Measurements from ENCODE around the gene CDH22.

CDH22 gene

GRCh38 chr20:46342451-46343347, 34.4 kb upstream of the CDH22 start:
- DNase-seq = no peak

DNA sequence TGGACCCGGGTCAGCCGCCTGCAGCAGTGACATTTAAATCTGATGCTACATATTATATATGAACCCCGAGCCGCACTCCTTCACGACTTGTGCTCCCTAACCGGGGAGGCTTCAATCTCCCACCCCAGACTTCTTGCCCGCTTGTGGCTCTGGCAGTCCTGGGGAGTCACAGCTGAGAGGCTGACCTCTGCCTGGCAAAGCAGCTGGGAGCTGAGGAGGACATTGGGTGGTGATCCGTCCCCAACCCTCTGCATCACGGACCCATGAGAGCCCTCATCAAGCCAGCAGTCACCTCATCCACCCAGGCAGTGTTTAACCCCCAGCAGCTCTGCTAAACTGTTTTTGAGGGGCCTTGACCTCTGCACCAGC, 33.7 kb upstream of the CDH22 start:
- no peak for DNase-seq

- no peak for DNase-seq
Measured at GRCh38 chr20:46341074-46342009, 33.0 kb upstream of the CDH22 start.

- DNase-seq = no peak
Measured at GRCh38 chr20:46339037-46339436, 30.7 kb upstream of the CDH22 start.

DNA sequence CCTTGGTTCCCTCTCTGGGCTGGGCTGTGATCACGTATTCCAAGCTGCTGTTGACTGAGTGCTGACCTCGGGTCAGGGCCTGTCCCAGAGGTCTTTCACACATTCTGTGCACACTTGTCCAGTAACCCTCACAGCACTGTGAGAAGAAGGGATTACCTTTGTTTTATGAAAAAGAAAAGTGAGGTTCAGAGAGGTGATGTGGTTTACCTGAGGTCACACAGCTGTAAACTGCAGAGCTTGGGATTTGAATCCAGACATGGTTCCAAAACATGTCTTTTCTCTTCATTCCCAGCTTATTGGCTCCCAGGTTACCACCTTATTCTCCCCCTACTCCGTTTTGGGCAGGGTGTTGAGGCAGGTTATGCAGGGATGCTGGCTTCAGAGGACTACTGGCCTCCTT, 28.4 kb upstream of the CDH22 start:
- DNase-seq = no peak

GRCh38 chr20:46334303-46334904, 26.1 kb upstream of the CDH22 start:
- DNase-seq = no peak

- no peak for DNase-seq
Measured at GRCh38 chr20:46333161-46333991, 25.1 kb upstream of the CDH22 start.

DNA sequence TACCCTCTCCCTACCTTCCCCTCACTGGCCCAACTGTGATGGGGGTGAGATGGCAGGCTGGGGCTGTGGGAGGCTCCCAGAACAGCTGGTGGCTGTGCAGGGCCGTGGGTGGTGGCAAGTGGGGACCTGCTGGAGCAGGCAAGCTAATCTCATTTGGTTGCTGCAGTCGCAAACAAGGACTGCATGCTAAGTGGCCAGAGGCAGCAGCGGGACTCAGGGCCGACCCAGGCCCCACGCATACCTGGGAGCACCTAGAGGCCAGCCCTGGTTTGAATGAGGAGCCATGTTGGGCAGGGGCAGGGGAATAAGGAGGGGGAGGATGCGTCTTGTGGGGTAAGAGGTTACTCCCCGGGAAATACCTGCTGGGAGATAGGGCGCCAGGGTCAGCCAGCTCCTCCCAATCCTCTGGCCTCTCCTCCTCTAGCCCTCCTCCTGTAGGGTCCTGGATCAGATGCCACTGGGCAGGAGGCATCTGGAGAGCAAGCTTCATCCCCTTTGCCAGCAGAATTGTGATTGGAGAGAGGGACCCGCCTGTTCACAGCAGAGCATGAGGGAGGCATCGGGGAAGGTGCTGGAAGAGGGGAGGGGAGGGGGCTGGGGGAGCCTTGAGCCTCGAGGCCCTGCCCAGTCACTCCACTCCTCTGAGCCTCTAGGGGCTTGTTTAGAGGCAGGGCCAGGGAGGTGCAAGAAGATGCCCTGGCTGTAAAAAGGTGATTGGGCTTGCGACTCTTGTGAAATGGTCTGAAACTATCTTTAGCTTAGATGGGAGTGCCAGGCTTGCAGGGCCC, 24.3 kb upstream of the CDH22 start:
- no peak for DNase-seq

DNA sequence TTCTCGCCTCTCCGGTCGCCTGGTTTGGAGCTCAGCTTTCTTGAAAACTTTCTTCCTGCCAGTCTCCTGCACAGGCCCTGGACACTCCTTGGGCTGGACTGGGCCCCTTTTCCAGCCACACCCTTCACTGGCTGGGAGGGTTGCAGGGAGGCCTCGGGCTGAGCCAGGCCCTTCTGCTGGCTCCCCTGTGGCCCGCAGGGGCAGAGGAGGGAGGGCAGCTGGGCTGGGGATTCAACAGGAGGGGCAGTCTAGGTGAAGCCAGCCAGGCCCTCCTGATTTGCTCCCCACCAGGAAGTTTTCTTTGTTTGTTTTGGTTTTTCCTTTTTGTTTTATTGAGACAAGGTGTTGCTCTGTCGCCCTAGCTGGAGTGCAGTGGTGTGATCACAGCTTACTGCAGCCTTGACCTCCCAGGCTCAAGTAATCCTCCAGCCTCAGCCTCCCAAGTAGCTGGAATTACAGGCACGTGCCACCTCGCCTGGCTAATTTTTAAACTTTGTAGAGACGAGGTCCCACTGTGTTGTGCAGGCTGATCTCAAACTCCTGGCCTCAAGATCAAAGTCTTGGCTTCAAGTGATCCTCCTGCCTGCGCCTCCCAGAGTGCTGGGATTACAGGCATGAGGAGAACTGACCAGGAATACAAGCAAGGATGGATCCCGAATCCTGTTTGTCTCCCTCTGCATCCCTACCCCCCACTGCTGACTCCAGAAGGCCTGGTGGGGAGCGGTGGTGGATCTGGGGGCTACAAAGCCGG, 23.5 kb upstream of the CDH22 start:
- no peak for DNase-seq

DNA sequence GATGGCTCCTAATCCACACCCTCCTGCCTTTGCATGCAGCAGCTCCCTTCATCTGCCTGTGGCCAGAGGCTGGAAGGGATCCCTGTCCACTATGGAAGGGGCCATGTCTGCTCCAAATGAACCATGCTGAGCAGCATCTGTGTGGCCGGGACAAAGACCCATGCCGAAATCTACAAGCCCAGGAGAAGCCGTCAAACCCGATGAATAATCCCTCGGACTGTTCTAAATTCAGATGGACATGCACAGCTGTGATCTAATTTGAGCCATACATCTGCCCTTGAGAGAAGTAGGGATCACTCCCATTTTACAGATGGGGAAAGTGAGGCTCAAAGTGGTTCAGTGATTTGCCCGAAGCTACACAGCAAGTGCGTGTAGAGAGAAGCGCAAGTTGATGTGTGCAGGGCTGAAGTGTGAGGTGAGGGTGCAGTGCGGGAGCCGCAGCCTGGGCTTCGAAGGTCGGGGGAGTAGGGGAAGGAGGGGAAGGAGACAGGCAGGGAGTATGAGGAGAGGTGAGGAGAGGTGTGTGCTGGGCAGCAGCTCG, 22.6 kb upstream of the CDH22 start:
- no peak for DNase-seq

DNA sequence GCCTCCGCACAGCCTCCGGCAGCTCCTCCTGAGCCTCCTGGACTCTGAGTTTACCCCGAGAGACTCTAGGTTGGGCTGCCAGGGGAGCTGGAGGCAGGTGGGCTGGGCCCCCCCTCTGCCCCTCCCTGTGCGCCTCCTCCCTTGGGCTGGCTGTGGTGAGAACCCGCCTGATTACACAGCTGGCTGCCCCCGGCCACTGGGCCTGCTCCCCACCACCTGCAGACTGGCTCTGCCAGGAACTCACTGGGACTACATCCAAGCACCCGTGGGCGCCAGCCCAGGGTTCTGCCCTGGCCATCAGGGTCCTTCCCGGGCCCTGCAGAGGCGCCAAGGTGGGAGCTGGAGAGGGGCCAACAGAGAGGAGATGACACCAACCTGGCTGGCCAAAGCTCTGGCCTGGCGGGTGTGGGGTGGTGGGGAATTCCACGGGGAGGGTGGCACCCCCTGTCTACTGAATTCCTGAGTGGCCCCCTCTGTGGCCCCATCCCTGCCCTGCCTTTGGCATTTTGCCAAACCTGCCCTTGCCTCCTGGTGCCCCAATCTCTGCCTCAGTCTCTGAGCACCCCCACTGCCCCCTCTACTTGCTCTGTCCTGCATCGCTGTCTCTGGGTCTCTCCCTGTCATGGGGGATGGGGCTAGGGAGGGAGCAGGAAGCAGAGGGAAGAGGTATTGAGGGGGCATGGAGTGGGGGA, 21.9 kb upstream of the CDH22 start:
- DNase-seq = no peak

DNA sequence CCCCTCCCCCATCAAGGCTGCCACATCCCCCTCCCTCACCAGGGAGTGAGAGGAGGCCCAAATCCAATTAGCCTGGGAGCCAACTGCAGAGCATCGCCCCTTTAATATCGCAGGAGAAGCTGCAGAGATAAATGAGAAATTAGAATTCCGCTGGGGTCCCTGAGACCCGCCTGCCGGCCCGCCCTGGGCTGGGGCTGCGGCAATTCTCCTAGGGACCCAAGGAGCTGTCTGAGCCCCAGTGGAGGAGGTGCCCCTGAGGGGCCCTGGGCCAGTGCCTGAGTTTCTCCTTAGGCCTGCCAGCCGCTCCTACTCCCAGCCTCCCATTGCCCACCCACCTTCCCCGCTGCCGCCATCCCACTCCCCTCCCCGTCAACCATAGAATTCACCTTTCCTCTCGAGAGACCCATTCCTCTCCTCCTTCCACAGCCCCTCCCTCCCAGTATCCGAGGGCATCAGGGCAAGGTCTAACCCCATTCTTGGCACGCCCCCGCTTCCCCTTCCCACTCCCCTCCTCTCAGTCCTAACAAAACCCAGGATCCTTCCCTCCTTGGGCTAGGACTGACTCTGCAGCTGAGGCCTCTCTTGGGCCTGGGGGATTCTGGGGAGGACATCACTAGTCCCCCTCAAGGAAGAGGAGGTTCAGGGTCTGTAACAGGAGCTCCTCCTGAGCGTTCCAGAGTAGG, 20.0 kb upstream of the CDH22 start:
- no peak for DNase-seq

GRCh38 chr20:46327557-46327956, 19.3 kb upstream of the CDH22 start:
- DNase-seq = no peak

DNA sequence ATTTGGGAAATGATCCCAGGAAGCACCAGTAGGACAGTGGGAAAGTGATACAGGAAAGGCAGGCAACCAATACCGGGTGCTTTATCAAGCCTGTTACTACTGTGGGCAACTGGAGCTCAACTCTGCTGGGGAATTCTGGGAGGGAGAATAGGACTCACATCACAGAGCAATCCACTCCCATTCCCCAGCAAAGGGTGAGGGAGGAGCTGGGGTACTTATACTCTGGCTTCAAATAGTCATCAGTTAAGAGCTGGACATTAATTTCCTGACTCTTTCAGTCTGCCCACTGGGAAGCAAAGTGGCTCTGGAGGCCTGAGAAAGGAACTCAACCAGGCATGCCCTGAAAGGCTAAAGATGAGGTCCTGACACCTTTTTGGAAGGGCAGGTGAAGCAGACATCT, 17.5 kb upstream of the CDH22 start:
- DNase-seq = no peak

DNA sequence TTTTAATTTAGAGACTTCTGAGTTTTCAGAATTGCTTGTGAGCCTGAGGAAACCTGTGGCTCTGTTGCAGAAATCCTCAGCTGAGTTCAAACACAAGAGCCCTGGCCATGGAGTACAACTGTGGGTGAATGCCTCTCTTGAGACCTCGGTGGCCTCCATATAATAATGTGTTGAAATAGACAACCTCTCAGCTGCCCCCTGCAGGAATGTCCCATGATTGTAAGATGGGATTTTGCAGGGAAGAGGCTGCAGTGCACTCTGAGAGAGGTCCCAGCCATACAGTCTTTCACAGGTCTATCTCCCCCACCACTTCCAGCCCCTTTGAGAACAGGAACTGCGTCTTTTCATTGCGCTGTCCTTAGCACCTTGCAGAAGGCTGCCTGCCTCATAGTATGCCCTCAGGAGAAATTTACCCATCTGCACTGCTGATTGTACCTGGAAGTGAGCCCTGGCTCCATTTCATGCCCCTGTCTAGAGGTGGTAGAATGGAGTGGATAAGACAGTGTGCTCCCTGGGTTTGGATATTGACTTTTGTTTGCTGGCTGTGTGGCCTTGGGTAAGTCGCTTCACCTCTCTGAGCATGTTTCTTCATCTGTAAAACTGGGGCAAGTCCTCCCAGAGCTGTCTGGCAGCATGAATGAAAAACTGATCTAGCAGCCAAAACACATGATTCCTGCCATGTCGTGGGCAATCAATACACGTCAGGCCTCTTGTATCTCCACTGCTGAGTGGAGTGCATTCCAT, 16.8 kb upstream of the CDH22 start:
- DNase-seq = no peak

DNA sequence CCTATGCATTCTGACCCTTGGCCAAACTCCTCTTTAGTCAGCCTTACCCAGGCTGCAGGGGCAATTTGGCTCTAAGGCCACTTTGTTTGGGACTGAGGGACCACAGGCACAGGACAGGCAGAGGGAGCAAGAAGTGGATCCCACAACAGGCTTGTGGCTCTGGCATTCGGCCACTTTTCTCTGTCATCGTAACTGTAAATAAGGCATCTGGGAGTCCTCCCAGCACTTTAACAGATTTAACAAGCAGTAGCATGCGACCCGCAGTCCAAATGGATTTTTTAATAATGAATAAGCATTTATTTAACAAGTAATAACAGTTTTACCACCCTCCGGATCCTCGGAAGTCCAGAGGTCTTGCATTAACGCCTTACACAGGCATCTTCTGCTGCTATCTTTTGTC, 16.1 kb upstream of the CDH22 start:
- DNase-seq = no peak

GRCh38 chr20:46323557-46323956, 15.3 kb upstream of the CDH22 start:
- DNase-seq = no peak

GRCh38 chr20:46322641-46323040, 14.3 kb upstream of the CDH22 start:
- DNase-seq = no peak

Data from T-helper 1 cell (primary cell).